K562 (cell line): ENCODE measurements around the gene CLEC2D. TPM values are rescaled to one million over a fixed set of nuclear protein-coding genes. Genes with fewer than 3 reads are reported as not detected.

Source experiments
- ATAC-seq: fragments of 200-7000 bp; cut with Tn5 transposase; 3 replicates; pipeline ENCODE4 v1.9.1; 2020; ENCODE audit warnings: moderate library complexity
- BruUV-seq: library from RNA; stranded (reverse); fragments of 400-500 nt; replicated peaks from 2 replicates; lab custom pipeline; 2021; lab: Mats Ljungman, UMichigan
- CTCF ChIA-PET: fragments of 300-600 bp; formaldehyde crosslinking; extraction: SDS; loops from one replicate; lab custom pipeline; 2021; ENCODE audit warnings: low intra/inter-chr PET ratio; lab: Yijun Ruan, JAX
- POLR2A ChIA-PET: fragments of 300-600, 350-650 bp; sonication (Branson Sonifier 250); formaldehyde crosslinking; extraction: SDS; loops from one replicate; lab custom pipeline; 2021; ENCODE audit warnings: antibody characterized with exemption, inconsistent platforms; lab: Yijun Ruan, JAX
- DNase-seq, 4 experiments: peaks; one replicate each; pipeline versions ENCODE4 v3.0.0 to v3.0.0-alpha.2; 2011 to 2018; ENCODE audit warnings: low spot score in 3 of 4, mixed read lengths in 3 of 4; ENCODE audit errors: extremely low read depth in 1 of 4
- FAIRE-seq: peaks from 2 replicates; lab custom pipeline; 2011; peaks lifted over from hg19 to GRCh38; lab: Jason Lieb, UNC
- H2AFZ ChIP-seq: 2 replicates; pipeline ENCODE4 v1.6.0; 2011; ENCODE audit warnings: low read depth, low read length, control low read depth, inconsistent platforms
- H3K27ac ChIP-seq: fragments of 200-600 bp; 3 replicates; pipeline ENCODE4 v1.8.0; 2011; ENCODE audit warnings: low read depth, mild to moderate bottlenecking, control low read depth, inconsistent platforms, low read length, moderate library complexity, mixed read lengths; ENCODE audit errors: extremely low read depth
- H3K27me3 ChIP-seq, 2 experiments: fragments of 300-600 bp in 1 of 2; 2 replicates in 1 of 2; 3 replicates in 1 of 2; pipeline versions ENCODE4 v1.6.0 to v1.8.0; 2011; ENCODE audit warnings: inconsistent platforms in 2 of 2, low read length in 2 of 2, mild to moderate bottlenecking in 1 of 2, mixed read lengths in 1 of 2, moderate library complexity in 1 of 2; ENCODE audit not compliant: control insufficient read depth in 2 of 2, insufficient read depth in 2 of 2
- H3K36me3 ChIP-seq: fragments of 300-600 bp; 3 replicates; pipeline ENCODE4 v1.8.0; 2011; ENCODE audit warnings: mild to moderate bottlenecking, low read length, inconsistent platforms; ENCODE audit not compliant: control insufficient read depth, insufficient read depth
- H3K4me1 ChIP-seq, 2 experiments: fragments of 200-600 bp in 1 of 2; replicated peaks in 1 of 2; 2 replicates in 1 of 2; 3 replicates in 1 of 2; pipeline versions ENCODE4 v1.5.1 to v1.8.0; 2011; ENCODE audit warnings: inconsistent platforms in 2 of 2, low read length in 2 of 2, mild to moderate bottlenecking in 1 of 2, mixed read lengths in 1 of 2, moderate library complexity in 1 of 2; ENCODE audit not compliant: control insufficient read depth in 2 of 2, insufficient read depth in 2 of 2
- H3K4me2 ChIP-seq: 2 replicates; pipeline ENCODE4 v1.6.1; 2011; ENCODE audit warnings: low read length, control low read depth, inconsistent platforms, mixed read lengths; ENCODE audit not compliant: insufficient read depth
- H3K4me3 ChIP-seq: fragments of 200-600 bp; sonication (generic), shearing (Covaris generic); 2 replicates; pipeline ENCODE4 v1.5.1; 2016; ENCODE audit warnings: control low read depth, inconsistent platforms
- H3K79me2 ChIP-seq: fragments of 200-600 bp; 3 replicates; pipeline ENCODE4 v1.8.0; 2011; ENCODE audit warnings: low read length, inconsistent platforms; ENCODE audit not compliant: control insufficient read depth, insufficient read depth
- H3K9ac ChIP-seq, 2 experiments: 2 replicates each; pipeline versions ENCODE4 v1.6.0 to v1.6.1; 2011; ENCODE audit warnings: low read depth in 2 of 2, low read length in 2 of 2, control low read depth in 1 of 2, inconsistent platforms in 1 of 2, mild to moderate bottlenecking in 1 of 2, mixed read lengths in 1 of 2; ENCODE audit not compliant: insufficient read depth in 1 of 2
- H3K9me1 ChIP-seq: one replicate; pipeline ENCODE4 v1.6.0; 2011; ENCODE audit warnings: inconsistent platforms, mild to moderate bottlenecking, low read length, moderate library complexity; ENCODE audit not compliant: control insufficient read depth, insufficient read depth
- H3K9me3 ChIP-seq: replicated peaks from 2 replicates; pipeline ENCODE4 v1.5.1; 2011; ENCODE audit warnings: low read depth, low read length, inconsistent platforms; ENCODE audit not compliant: control insufficient read depth, insufficient read depth
- H4K20me1 ChIP-seq: replicated peaks from 2 replicates; pipeline ENCODE4 v1.6.1; 2011; ENCODE audit warnings: low read length, inconsistent platforms, mixed read lengths; ENCODE audit not compliant: control insufficient read depth, insufficient read depth
- ARID1B ChIP-seq: fragments of 450-650 bp; IDR thresholded peaks from 2 replicates; pipeline ENCODE4 v1.6.1; 2016; ENCODE audit warnings: antibody characterized with exemption, mild to moderate bottlenecking, inconsistent platforms
- CBFA2T2 ChIP-seq: fragments of 450-650 bp; conservative IDR thresholded peaks from 2 replicates; pipeline ENCODE4 v1.6.1; 2017; ENCODE audit warnings: mild to moderate bottlenecking
- ETS1 ChIP-seq: conservative IDR thresholded peaks from 2 replicates; pipeline ENCODE4 v1.6.1; 2011; ENCODE audit warnings: low read depth, mild to moderate bottlenecking, low read length; ENCODE audit not compliant: control insufficient read depth
- GTF2E2 ChIP-seq: fragments of 200-800 bp; sonication (Bioruptor generic); IDR thresholded peaks from 2 replicates; pipeline ENCODE4 v1.6.1; 2016; ENCODE audit warnings: missing genetic modification characterization, missing compliant biosample characterization
- MXI1 ChIP-seq: IDR thresholded peaks from 2 replicates; pipeline ENCODE4 v1.6.1; 2011; ENCODE audit warnings: low read depth, mild to moderate bottlenecking, improper control_type of control experiment, low read length
- NCOR1 ChIP-seq: fragments of 450-650 bp; IDR thresholded peaks from 2 replicates; pipeline ENCODE4 v1.6.1; 2016; ENCODE audit warnings: mild to moderate bottlenecking, moderate library complexity
- PHF8 ChIP-seq: fragments of 200-600 bp; sonication (generic); IDR thresholded peaks from 2 replicates; pipeline ENCODE4 v1.6.1; 2012; ENCODE audit warnings: mixed run types, mild to moderate bottlenecking, inconsistent platforms, low read length, moderate library complexity, borderline replicate concordance
- POLR2AphosphoS5 ChIP-seq: IDR thresholded peaks from 2 replicates; pipeline ENCODE4 v1.6.1; 2011; ENCODE audit warnings: mild to moderate bottlenecking, low read depth, low read length, moderate library complexity; ENCODE audit not compliant: control insufficient read depth, insufficient read depth
- TCF3 ChIP-seq: sonication (generic); formaldehyde crosslinking; IDR thresholded peaks from 2 replicates; pipeline ENCODE4 v1.4.0; 2020; ENCODE audit warnings: mild to moderate bottlenecking, missing genetic modification reagents
- TEAD4 ChIP-seq, 2 experiments: sonication (generic) in 1 of 2; formaldehyde crosslinking in 1 of 2; IDR thresholded peaks; 2 replicates each; pipeline versions ENCODE4 v1.6.1 to v1.8.0; 2012 to 2022; ENCODE audit warnings: borderline replicate concordance in 1 of 2, inconsistent platforms in 1 of 2, low read length in 1 of 2, mild to moderate bottlenecking in 1 of 2, missing genetic modification reagents in 1 of 2
- TOE1 ChIP-seq, 2 experiments: fragments of 450-650 bp in 1 of 2; sonication (generic) in 1 of 2; formaldehyde crosslinking in 1 of 2; IDR thresholded peaks; 2 replicates each; pipeline versions ENCODE4 v1.7.1 to v1.8.0; 2016 to 2022; ENCODE audit warnings: borderline replicate concordance in 2 of 2, mild to moderate bottlenecking in 2 of 2, antibody characterized with exemption in 1 of 2, inconsistent platforms in 1 of 2, low read depth in 1 of 2, missing genetic modification reagents in 1 of 2, moderate library complexity in 1 of 2
- TRIM24 ChIP-seq, 2 experiments: fragments of 450-650 bp; IDR thresholded peaks; 2 replicates each; pipeline ENCODE4 v1.6.1; 2016
- ZBTB7A ChIP-seq: IDR thresholded peaks from 2 replicates; pipeline ENCODE4 v1.6.1; 2011; ENCODE audit warnings: low read depth, mild to moderate bottlenecking, low read length, moderate library complexity, borderline replicate concordance; ENCODE audit not compliant: control insufficient read depth
- ZNF175 ChIP-seq: fragments of 200-800 bp; sonication (Bioruptor generic); IDR thresholded peaks from 2 replicates; pipeline ENCODE4 v1.6.1; 2016; ENCODE audit warnings: low read depth, mild to moderate bottlenecking, missing genetic modification characterization, missing compliant biosample characterization
- ZNF395 ChIP-seq: fragments of 200-800 bp; sonication (Bioruptor generic); IDR thresholded peaks from 2 replicates; pipeline ENCODE4 v1.6.1; 2017; ENCODE audit warnings: missing genetic modification characterization, missing compliant biosample characterization
- ZNF778 ChIP-seq: fragments of 450-650 bp; formaldehyde crosslinking; IDR thresholded peaks from 2 replicates; pipeline ENCODE4 v1.4.0; 2020; ENCODE audit warnings: mild to moderate bottlenecking, moderate library complexity
- WGBS: fragments of 100-300 bp; shearing (Covaris generic); methylation state at CpG from one replicate; pipeline ENCODE4 v1.1.6; 2016; ENCODE audit warnings: low coverage, mixed read lengths; ENCODE audit not compliant: insufficient coverage; ENCODE audit errors: missing lambda C conversion rate; 5-methylcytosine and 5-hydroxymethylcytosine counted together
- in situ Hi-C: fragments of 300-500 bp; cut with MboI; formaldehyde crosslinking; loops from 4 replicates; pipeline ENCODE4 v1.15.0; 2018; ENCODE audit warnings: inconsistent platforms, mixed read lengths
- intact Hi-C: fragments of 100-400 bp; cut with micrococcal nuclease; formaldehyde crosslinking; loops from 2 replicates; pipeline ENCODE4 v1.14.2; 2022
- polyA plus RNA-seq, 8 experiments: library from polyadenylated mRNA; depleted of rRNA in 4 of 8; stranded (reverse) in 5 of 8; unstranded in 3 of 8; fragments of >200 nt; fragmentation: Nextera tagmentation in 2 of 8; fragmentation: Illumina TruSeq in 1 of 8; extraction: Ambion mirVana in 2 of 8; extraction: Trizol in 1 of 8; gene quantifications; 2 replicates each; pipeline versions ENCODE4 v1.2.1 to v1.2.3, GENCODE V29; 2011 to 2014; ENCODE audit warnings: inconsistent platforms in 1 of 8, missing spikeins in 1 of 8
- total RNA-seq, 7 experiments: library from RNA; depleted of rRNA in 6 of 7; stranded (reverse); fragments of >200 nt in 6 of 7; fragmentation: Illumina TruSeq in 2 of 7; extraction: Trizol in 2 of 7; gene quantifications; 2 replicates each; pipeline versions ENCODE4 v1.2.1 to v1.2.3, GENCODE V29; 2011 to 2021; ENCODE audit warnings: low replicate concordance in 1 of 7

The CLEC2D gene
- total and polyA plus RNA-seq, 9 of the 15 experiments (the other 6 are each of a cell fraction or from before 2014, with no cell fraction given), result 1.4 to 5.0 (median 2.2) TPM

GRCh38 chr12:9646794-9647781, 22.4 kb upstream of the CLEC2D start:
- Histone ChIP-seq H3K9me3 (peaks cover 20% of the 10 kb centered on the region), H3K79me2 (peaks cover 39% of the 10 kb centered on the region), H3K9me1 (no peaks in the 10 kb centered on the region), H3K4me3 (peak overlapping the region; percentile 57), H3K4me2 (peak overlapping the region; percentile 80), H3K4me1 (peaks cover 0 to 5% of the 10 kb centered on the region in 2 experiments; a peak in 3 of 5 replicates), H3K9ac (peak overlapping the region; percentile 79 to 92), H3K27me3 (no peaks in the 10 kb centered on the region), H3K36me3 (no peaks in the 10 kb centered on the region), H2AFZ (peak overlapping the region; percentile 87), H4K20me1 (no peaks in the 10 kb centered on the region), H3K27ac (peak overlapping the region; percentile 92)
- FAIRE-seq (peak; percentile 64), DNase-seq (peak in 3 of 4 experiments; percentile 5 to 63 (median 22)), ATAC-seq (peak; percentile 4)
- in situ Hi-C loops, result loop anchor here (25.0 kb wide), 1 partner anchor 310 kb away; no protein-coding TSS in a partner anchor
- CTCF ChIA-PET, result no interaction called here
- intact Hi-C loops, result loop anchor here (5.0 kb wide), 2 partner anchors 40 to 95 kb away; no protein-coding TSS in a partner anchor
- TSS peak; percentile 54 for BruUV-seq
- POLR2A ChIA-PET, result interaction anchor here (1.0 to 1.4 kb wide), 2 partner anchors 10 to 40 kb away, joined by 3 read pairs; no protein-coding TSS in a partner anchor
- whole genome bisulfite sequencing, result 15% methylated on average over 13 of the region's 13 CpGs
- TF ChIP-seq TOE1 (IDR thresholded peaks at IDR 0.05; ENCODE audit: borderline replicate concordance) (no peak), TOE1 (CRISPR knock-in tag; IDR thresholded peaks at IDR 0.05; ENCODE audit: borderline replicate concordance, low read depth) (no peak), ZNF778 (CRISPR knock-in tag) (no peak), ZNF175 (CRISPR knock-in tag) (0 out of 2 replicates have a peak, but pooled peaks have one; percentile 30), ETS1 (no peak), ZNF395 (CRISPR knock-in tag) (peak; percentile 83; the same call in 1 of the 2 replicates), TRIM24 (IDR thresholded peaks at IDR 0.05) (peak; percentile 30 to 32; a peak in 1 of 4 replicates), TEAD4 (IDR thresholded peaks at IDR 0.05; ENCODE audit: low read length) (peak; percentile 49; the same call in 1 of the 2 replicates), TEAD4 (CRISPR knock-in tag; IDR thresholded peaks at IDR 0.05; ENCODE audit: borderline replicate concordance) (no peak), NCOR1 (peak; percentile 47; the same call in 1 of the 2 replicates), PHF8 (no peak), ZBTB7A (peak; percentile 78), MXI1 (no peak), ARID1B (peak; percentile 41), CBFA2T2 (peak; percentile 79), TCF3 (CRISPR knock-in tag) (peak; percentile 58), GTF2E2 (tag) (peak; percentile 44; the same call in 1 of the 2 replicates), POLR2AphosphoS5 (0 out of 2 replicates have a peak, but pooled peaks have one; percentile 16)
